GM13977 (cell line): ENCODE measurements around the gene PAQR4.

Experiments
- DNase-seq: peaks from one replicate; pipeline ENCODE4 v3.0.0; 2012; ENCODE audit warnings: low spot score
- CTCF ChIP-seq: IDR thresholded peaks from 2 replicates; pipeline ENCODE4 v1.5.1; 2012; ENCODE audit warnings: mild to moderate bottlenecking, control low read depth; ENCODE audit not compliant: insufficient read depth; ENCODE audit errors: extremely low read depth, missing control alignments
- in situ Hi-C: fragments of 300-500 bp; cut with MboI; formaldehyde crosslinking; loops from one replicate; pipeline ENCODE4 v1.12.0; 2022; ENCODE audit warnings: low sequenced_read_pairs, low pct_unique_long_range_greater_than_20kb, mixed read lengths, inconsistent platforms; ENCODE audit not compliant: unreplicated experiment

Gene PAQR4

DNA sequence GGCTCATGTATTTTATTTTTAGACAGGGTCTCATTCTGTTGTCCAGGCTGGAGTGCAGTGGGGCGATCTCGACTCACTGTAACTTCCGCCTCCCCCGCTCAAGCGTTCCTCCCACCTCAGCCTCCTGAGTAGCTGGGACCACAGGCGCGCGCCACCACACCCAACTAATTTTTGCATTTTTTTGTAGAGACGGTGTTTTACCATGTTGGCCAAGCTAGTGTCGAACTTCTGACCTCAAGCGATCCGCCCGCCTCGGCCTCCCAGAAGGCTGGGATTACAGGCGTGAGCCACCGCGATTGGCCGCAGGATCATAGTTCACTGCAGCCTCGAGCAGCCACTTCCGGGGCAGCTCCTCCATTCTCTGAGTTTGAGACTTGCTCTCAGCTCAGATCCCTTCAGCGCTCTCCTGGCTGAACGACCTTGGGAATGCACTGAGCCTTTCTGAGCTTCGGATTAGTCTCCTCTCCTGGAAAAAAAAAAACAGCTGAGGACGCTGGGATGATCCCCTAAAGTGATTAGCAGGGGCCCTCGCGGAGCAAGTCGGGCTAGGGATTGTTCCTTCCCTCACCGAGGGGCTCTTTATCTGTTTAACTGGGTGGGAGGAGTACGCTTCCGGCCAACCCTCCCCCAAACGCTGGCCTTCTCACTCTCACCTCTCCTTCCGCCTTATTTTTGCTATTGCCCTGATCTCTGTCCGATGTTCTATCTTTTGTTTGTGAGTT is 12.2 kb downstream of the PAQR4 start:
- in situ Hi-C loops = no loop called here
- no peak for DNase-seq
- TF ChIP-seq CTCF = no peak

- in situ Hi-C loops = no loop called here
- TF ChIP-seq CTCF = no peak
- DNase-seq = no peak
Measured at GRCh38 chr16:2981899-2982250, 12.7 kb downstream of the PAQR4 start.

GRCh38 chr16:2982402-2982801 is 13.3 kb downstream of the PAQR4 start:
- no peak for DNase-seq
- in situ Hi-C loops = no loop called here
- TF ChIP-seq CTCF = no peak

- DNase-seq = peak; percentile 92
- in situ Hi-C loops = no loop called here
- TF ChIP-seq CTCF = peak; percentile 98
Measured at GRCh38 chr16:2983706-2984136, 14.6 kb downstream of the PAQR4 start.

- no peak for DNase-seq
- TF ChIP-seq CTCF = no peak
- in situ Hi-C loops = no loop called here
Measured at GRCh38 chr16:2985462-2985861, 16.3 kb downstream of the PAQR4 start.

GRCh38 chr16:2985893-2986355 is 16.8 kb downstream of the PAQR4 start:
- DNase-seq = no peak
- TF ChIP-seq CTCF = no peak

More at GRCh38 chr16:2985893-2986355, 16.8 kb downstream of the PAQR4 start:
- in situ Hi-C loops = no loop called here
